HUDEP-2 (cell line): ENCODE results near the gene MSN.
A peak's percentile ranks its signal among the peaks of the same experiment; 100 is the strongest.

Experiments
- DNase-seq, 76 experiments: peaks; one replicate each; lab custom pipeline; 2025; ENCODE audit not compliant: unreplicated experiment in 76 of 76; lab: John Stamatoyannopoulos, UW

Gene MSN

DNA sequence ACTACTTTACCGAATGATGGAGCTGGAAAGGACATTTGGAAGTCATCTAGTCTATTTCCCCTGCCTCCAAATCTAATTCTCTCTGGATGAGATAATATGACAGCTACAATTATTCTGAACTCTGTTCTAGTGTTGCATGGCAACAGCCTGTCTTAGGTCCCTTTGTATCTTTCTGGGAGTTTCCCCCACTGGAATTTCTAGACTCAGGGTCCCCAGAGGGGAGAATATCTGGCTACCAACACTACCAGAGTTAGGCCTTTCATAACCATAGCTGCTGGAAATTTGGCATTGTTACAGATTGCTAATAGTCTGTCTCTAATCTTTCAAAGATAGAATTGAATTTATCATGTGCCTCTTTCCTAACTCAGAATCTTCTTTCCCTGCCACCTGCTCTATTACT is 4.5 kb downstream of the MSN start:
- DNase-seq = no peak

DNA sequence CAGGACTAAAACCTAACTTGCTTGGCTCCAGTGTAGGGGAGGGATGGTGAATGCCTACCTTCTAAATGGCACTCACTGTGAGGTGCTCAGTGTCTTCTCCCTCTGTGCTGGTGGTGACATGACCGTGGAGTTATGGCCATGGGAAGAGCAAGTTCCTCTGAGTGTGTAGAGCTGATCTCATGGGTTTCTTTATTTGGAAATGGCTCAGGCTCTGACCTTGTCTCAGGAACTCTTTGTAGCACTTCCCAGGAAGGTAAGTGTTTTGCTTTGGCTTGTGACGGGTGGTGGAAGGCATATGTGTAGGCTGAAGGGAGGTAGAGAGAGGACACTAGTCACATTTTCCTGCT is 6.4 kb downstream of the MSN start:
- no peak for DNase-seq

DNA sequence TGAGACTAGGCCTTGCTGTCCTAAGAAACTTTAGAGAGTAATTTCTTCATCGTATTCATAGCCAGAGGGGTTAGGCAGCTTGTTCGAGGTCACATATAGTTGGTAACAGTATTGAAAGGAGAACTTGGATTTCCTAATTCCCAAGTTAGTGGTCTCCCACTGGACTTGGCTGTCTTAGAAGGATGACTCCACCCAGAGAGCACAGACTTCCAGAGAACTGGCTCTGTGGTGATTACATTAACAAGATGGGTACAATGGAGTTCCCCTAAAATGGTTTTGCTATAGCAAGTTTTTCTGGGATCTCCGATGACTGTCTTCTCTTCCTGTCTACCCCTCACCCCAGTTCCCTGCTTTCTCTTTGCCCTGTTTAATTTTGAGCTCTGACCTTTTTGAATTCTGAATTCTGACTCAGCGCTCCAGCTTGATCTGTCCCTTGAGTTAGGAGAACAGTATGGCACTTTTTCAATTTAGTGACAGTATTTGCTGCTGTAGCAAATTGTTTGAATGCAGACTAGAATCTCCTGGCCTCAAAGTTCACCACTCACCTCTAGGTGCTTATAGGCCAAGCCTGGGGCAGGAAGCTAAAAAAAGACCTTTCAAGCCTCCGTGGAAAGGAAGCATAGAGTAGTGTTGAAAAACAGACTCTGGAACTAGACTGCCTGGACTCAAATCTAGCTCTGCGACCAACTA is 6.9 kb downstream of the MSN start:
- no peak for DNase-seq

DNA sequence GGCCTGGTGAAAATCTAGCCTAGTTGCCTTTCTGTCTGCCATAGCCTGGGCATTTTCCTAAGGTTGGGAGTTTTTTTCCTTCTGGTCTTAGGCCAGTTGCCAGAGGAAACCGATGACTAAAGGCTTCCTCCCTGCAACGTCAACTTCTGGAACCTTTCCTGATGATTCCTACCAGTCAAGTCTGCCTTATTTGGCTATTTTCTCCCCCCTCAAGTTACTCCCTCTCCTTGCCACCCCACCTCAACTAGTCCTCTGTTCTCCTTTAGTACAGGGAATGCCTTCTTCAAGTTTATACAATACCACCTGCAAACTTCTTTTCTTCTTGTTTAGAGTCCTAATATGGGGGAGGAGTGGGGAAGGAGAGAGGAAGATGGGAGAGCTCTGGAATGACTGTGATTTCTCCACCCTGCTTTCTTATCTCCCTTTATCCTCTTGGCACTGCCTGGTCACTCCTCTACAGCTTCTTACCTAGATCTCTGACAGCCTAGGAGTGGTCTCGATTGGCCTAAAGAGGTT is 10.6 kb downstream of the MSN start:
- no peak for DNase-seq

DNA sequence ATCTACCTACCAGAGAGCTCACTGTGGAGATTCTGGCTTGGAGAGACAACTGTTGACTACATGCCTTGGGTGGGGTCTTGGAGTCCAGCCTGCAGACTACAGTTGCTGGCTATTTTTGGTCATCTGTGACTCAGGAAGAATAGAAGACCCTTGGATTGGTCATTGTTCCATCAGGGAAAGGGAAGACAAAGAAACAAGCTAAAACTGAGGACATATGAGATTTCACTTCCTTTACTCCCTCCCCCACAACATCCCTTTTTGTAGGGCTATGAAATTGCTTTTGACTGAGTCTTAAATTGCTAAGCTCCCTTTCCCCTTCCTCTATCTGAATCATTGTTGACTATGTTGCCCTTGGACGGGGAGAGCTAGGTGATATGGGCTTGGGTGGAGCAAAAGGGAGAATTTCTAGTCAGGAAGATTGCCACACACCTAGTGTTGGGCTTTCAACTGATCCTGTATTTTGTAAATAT is 11.7 kb downstream of the MSN start:
- no peak for DNase-seq

DNA sequence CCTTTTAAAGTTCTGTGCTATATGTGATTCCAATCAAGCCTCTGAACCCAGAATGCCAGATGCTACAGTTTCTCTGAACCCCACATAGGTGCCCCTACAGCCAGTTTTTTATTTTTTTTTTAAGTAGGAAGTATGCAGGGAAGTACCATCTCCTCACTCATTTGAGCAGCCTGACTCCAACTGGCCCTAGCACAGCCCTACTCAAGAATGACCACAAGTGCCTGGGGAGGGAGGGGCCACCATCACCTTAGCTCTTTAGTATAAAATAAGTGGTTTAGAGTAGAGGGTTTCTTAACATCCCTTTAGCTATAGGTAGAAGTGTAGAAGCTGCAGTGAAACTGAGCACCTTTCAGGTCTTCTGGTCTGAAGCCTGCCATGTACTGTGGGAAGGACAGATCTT is 14.4 kb downstream of the MSN start:
- no peak for DNase-seq

DNA sequence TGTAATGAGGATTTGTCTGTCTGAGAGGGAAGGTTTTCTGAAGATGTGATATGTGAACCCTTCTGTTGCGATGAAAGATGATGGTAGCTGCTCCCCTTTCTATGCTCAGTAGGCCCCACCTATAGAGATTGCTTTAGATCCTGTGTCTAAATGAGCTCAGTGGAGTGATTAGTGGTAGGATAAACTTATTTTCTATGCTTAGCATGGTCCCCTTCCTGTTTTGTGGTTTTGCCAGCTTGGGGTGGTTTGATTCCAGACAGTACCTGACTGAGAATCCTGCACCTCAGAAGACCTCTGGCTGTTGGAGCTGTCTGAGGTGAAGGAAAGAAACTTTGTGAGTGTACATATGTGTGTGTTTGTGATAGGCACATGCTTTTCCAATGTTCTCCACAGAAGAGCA is 17.7 kb downstream of the MSN start:
- no peak for DNase-seq

DNA sequence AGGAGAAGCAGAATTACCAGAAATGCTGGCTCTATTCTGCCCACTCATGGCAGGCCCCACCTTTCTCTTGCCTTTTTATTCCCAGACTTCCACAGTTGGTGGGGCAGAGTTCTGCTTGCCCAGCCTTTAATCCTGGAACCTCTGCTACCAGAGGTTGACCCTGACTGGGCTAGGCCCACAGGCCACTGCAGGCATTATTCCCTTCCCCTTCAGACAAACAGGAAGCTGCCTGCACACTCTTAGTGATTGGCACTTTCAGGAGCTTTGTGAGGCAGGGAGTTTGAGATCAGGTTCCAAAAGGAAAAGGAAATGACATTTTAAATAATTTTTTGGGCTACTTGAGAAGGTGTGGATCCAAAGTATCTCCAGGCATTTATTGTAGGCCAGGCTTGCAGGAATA is 18.8 kb downstream of the MSN start:
- DNase-seq = no peak

DNA sequence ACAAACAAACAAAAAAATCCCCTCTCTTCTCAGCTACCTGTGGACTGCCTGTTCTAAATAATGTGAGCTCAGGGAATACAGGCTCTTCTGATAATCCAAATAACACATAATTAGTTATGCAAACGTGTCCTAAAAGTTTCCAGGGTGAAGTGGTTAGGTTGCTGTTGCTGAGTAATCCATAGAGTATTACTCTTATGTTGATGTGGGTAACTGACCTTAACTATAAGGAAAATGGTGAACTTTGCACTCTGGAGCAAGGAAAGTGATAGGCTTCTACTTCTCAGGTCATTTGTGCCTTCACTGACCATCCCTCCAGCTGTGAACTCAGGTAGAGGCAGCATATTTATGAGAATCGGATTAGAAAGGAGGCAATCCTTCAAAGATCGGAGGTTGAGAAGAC is 19.9 kb downstream of the MSN start:
- DNase-seq = no peak

DNA sequence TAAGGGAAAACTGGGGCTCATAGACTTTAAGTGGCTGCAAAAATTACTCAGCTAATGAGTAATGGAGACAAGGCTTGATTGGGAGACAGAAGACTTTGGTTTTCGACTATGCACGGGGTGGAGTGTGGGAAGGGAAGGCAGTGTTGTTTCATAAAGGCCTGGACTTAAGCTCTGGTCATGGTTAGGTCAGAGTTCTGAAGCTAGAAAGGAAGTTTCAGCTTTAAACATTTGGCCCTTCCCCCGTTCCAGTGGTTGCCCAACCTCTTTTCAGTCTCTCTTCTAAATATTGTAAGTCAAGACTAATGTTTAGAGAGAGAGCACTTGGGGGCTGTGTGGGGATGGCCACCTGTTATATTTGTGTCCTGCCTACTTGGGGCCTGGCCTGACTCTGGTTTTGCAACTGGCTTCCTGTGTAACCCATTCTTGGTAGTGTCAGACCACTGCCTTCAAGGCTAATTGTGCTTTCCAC is 21.0 kb downstream of the MSN start:
- DNase-seq = no peak

DNA sequence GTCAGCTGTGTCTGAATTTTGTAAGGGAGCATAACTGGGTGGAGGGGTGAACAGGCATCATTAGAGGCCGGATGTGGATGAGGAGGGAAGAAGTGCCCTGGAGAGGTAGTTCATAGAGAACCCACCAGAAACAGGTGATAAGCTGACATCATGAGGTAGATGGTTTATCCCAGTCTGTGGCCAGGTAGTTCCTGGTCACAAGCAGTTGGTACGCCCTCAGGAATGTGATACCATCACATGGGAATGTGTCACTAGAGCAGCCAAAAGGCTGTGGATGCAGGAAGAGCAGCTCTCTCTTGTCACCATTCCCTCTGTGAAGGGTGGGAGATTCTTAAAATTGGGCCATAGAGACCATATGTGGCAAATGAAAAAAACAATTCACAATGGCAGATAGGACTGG is 21.9 kb downstream of the MSN start:
- DNase-seq = no peak

DNA sequence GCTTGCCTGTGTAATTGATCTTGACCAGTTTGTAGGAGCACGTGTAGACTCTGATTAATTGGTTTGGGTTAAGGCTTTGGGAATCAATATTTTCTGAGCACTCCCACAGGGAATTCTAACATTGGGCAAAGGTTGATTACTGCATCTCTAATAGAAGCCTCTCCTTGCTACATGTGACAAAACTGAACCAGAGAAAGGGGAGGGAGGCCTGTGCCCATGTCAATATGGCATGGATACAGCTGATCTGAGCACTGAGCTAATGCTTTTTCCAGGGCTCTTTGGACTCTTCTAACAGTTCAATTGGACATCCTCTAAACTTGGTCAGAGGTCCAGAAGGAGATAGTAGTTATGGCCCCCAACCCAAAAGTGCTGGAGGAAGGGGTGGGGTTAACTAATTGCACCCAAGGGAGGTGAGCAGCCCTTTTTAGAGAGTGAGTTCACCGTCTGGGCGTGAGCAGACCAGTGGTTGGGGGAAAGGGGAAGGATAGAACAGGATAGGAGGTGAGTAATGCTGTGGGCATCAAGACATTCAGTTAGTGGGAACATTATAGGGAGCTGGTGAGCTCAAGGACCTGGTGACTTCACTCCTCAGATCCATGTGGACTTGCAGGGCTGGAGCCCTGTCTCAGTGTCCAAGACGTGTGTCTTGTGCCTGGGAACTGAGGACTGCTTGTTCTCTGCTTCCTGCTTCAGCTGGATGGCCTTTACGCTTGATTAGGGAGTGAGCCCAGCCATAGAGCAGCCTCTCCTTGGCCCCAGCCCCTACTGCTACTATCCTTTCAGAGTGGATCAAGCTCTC is 22.8 kb downstream of the MSN start:
- DNase-seq = no peak

DNA sequence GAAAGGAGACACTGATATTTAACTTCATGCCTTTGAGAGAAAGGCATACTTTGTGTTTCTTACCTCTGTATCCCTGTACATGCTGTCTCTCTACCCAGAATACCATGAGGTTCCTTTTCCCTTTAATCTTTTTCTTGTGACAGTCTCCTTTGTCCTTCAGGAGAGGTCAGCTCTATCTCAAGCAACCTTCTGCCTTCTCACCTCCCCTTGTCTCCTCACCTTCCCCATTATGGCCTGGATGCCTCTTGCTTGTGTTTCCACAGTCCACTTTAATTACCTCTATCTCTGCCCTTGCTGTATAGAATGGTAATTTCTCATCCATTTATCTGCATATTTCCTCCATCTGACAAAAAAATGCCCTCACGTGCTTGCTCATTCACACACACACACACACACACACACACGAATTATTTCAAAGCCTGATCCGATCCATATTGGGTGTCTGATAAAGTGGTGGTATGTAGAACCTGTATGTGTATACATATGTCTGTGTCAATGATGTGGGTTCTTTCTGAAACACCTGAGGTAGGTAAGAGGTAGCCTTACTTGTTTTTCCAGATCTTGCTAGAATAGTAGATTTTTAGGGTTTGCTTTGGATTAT is 28.5 kb downstream of the MSN start:
- peak in 2 of 76 experiments; percentile 5 to 15 for DNase-seq

DNA sequence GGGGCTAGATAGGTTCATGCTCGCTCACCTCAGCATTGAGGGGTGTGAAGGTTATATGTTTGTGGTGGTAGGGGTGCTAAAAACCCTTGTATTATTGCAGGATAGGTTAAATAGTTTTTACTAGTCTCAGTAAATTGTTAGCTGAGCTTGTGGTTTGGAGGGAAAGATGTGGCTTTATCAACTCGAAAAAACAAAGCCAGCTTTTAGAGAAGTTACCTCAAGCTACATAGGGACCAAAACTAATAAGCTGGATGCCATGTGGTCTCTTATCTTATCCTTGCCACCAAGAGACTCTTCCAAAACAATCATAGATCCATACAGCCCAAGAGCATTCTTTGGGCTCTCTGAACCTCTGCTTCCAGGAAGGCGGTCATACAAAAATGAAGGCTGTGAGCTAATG is 29.2 kb downstream of the MSN start:
- peak in 4 of 76 experiments; percentile 2 to 21 (median 10) for DNase-seq

DNA sequence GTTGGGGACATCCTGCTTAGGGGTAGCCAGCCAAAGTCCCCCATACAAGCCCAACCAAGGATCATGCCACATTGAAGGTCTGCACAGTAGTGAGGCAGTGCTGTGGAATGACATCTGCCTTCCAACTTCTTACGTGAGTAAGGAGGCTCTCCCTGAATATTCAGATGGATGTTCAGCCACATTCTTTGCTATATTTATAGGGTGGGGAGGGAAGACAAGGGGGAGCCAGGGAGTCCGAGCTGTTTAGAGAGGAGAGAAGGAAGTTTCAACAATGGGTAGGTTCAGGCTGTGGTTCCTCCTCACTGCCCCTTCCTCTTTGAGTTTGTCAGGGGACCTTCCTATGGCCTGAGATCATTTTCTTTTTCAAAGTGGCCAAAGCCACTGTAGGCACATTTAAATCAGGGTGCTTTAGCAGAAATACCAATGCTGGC is 29.8 kb downstream of the MSN start:
- no peak for DNase-seq

DNA sequence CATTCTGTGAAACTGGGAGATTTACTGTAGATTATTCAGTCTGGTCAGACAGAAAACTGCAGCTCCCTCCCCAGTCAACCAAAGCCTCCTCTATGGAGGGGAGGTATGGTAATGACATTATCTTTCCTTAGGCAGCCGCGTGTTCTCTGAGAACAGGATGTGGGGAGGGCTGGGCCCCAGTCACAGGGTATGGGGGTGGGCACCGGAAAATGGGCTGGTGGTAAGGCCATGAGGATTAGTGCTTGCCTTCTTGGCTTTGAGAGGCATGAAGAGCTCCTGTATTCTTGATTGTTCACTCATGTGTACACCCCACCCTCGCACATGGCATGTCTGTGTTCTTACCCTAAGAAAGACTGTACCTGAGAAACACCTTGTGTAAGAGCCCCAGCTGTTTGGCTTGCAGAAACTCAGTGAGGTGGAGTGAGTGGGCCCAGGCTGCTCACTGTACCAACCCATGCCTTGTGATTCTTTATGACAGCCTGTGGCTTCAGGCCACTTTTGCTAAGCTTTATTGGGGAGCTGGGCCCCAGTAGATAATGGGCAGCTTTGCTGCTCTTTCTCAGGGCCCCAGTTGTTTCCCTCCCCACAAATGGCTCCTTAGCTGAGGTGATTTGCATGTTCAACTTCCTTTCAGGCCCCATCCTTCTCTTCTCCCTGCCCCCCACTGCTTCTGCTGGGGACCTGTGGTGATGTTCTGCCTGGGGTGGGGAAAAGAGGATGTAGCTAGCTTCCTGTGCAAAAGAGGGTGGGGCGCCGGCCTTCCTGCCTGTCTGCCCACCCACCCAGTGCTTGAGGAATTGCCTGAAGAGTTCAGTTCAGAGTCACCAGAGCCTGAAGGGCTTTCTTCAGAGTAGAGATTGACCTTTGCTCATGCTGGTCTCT is 30.7 kb downstream of the MSN start:
- DNase-seq = peak in 68 of 76 experiments; percentile 0 to 68 (median 37)

DNA sequence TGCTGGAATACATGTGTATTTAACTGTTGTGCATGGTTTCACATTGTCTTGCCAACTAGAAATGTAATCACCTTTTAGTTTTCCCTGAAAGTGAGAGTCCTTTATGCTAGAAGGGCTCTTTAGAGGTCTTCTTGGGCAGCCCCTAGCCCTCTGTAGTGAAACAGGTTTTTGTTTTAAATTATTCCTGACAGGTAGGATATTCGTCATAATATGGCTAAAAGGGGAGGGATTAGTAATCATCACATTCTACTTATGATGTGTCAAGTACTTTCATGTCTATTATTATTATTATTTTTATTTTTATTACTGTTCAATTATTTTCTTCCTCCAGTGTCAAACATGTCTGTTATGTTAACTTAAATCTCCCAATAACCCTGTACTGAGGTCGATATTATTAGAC is 35.5 kb downstream of the MSN start:
- no peak for DNase-seq

DNA sequence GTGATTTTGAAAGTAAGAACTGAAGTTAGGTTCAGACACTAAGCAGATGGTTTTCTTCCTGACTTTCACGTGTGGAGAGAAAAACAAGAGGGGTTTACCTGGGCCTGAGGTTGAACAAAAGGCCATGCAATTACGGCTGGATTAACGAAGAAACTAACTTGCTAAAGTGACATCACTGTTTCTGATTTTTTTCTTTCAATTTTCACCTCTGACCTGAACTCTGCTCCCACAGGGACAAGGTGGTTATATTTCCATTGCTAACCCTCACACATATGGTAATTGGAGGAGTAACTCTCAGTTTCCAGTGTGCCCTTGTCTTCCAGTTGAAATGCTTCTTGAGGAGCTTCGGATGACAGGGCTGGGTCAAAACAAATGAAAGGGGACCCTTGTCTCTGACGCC is 38.0 kb downstream of the MSN start:
- DNase-seq = no peak

DNA sequence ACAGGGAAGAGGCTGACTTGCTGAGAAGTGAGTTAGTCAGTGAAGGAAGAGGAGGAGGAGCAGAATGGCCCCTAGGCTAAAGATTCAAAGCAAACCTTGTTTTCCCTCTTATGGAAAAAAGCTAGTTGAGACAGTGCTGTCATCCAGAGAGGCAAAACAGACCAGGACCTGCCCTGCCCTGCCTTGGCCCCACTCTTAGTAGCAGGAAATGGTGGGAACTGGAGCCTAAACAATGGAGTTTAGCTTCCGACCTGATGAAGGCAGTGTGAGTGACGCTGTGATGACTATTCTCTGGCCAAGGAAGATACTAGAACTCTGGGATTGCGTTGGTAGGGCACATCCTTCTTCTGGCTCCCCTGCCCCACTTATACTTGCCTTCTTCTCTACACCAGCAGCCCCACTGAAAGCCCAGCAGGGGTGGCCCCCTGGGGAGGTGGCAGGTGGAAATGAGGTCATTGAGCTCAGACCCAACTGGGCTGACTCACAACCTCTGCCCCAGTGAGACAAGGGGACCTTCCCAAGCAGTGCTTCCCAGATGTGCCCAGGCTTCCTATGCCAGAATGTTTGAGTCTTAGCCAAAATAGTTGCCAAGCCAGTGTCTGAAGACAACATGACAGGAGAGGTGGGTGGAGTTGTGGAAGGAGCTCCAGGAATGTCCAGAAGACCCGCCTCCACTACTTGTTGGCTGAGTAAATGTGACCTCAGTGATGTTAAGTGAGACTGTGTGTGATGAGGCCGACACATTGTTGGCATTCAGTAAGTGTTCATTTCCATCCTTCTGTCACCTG is 38.8 kb downstream of the MSN start:
- no peak for DNase-seq

DNA sequence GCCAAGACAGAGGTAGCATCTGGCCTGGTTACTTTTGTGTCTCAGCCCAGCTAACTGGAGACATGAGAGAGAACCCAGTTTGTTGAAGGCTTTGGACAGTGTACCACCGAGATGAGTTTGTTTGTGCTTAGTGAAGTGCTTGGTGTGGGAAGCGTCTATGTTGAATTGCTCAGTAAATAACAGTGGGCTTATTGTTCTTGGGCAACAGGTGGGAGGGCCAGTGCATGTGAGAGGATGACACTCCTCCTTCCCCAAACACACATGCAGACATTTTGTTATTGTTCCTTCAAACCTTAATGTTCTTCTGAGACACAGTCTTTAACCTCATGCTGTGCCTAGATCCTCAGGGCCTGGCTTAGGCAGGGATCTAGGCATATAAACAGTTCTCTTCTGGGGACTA is 39.7 kb downstream of the MSN start:
- no peak for DNase-seq
